Measurements from ENCODE around the gene CYB561D2. TPM values are rescaled to one million over a fixed set of nuclear protein-coding genes. Genes with fewer than 3 reads are reported as not detected.

Gene CYB561D2
- total and polyA plus RNA-seq, 2 donors (not counting 1 experiment from before 2014, with no cell fraction given) = 39.5 to 78.9 TPM

- Histone ChIP-seq H3K36me3 (replicated peaks in 1 of 2; ENCODE audit: control extremely low read depth in 1 of 2, control insufficient read depth in 1 of 2, extremely low read depth in 1 of 2, insufficient read depth in 2 of 2, low read length in 1 of 2) (peaks cover 5 to 28% of the 10 kb centered on the region in 2 experiments), H3K9me3 (ENCODE audit: control extremely low read depth in 1 of 3, control insufficient read depth in 2 of 3, insufficient read depth in 1 of 3, low read length in 2 of 3) (no peaks in the 10 kb centered on the region), H3K4me3 (ENCODE audit: control extremely low read depth in 1 of 5, extremely low read depth in 1 of 5, insufficient read depth in 1 of 5, low read depth in 2 of 5, low read length in 4 of 5) (peak within 1 kb of the TSS; percentile 19 to 93 (median 85)), H3K4me2 (replicated peaks; ENCODE audit: low read depth, low read length, poor library complexity, severe bottlenecking) (peak within 1 kb of the TSS; percentile 94), H3K27me3 (replicated peaks in 1 of 4; ENCODE audit: control extremely low read depth in 1 of 4, control insufficient read depth in 3 of 4, insufficient read depth in 4 of 4, low read length in 3 of 4) (no peaks in the 10 kb centered on the region), H3K79me2 (ENCODE audit: control insufficient read depth, insufficient read depth, low read length) (peaks cover 46% of the 10 kb centered on the region), H3K9ac (ENCODE audit: low read length) (peak within 1 kb of the TSS; percentile 74), H2AFZ (ENCODE audit: insufficient read depth, low read depth, low read length, poor library complexity, severe bottlenecking) (peak within 1 kb of the TSS; percentile 80), H3K27ac (ENCODE audit: low read length in 2 of 2) (peak within 1 kb of the TSS; percentile 60 to 81), H4K20me1 (ENCODE audit: control insufficient read depth, insufficient read depth, low read length, poor library complexity, severe bottlenecking) (peaks cover 49% of the 10 kb centered on the region), H3K4me1 (ENCODE audit: control insufficient read depth in 2 of 2, insufficient read depth in 2 of 2, low read length in 2 of 2) (peaks cover 28 to 40% of the 10 kb centered on the region in 2 donors)
- intact Hi-C loops (cut with micrococcal nuclease) = loop anchor here (1.0 to 2.0 kb wide), 8 partner anchors 8 to 1026 kb away; partner anchors contain the start of genes HEMK1, HYAL3, IFRD2 and MANF
- DNase-seq (peak; percentile 96), ATAC-seq (ENCODE audit: low read depth) (peak; percentile 100)
- Mint-ChIP-seq H3K4me1 (peaks cover 50% of the 10 kb centered on the region), H3K9me3 (ENCODE audit: insufficient read depth) (no peaks in the 10 kb centered on the region), H3K27ac (peak within 1 kb of the TSS; percentile 96), H3K4me3 (peak within 1 kb of the TSS; percentile 99), H3K27me3 (no peaks in the 10 kb centered on the region)
- ChIA-PET POLR2A (interaction anchor here (1.3 to 1.6 kb wide), 3 partner anchors 8 to 22 kb away, joined by 4 to 8 read pairs (median 6); partner anchors contain the start of genes CYB561D2 and NPRL2), CTCF (interaction anchor here (0.9 to 5.2 kb wide), 2 partner anchors 11 to 68 kb away, joined by 3 to 27 read pairs; no protein-coding TSS in a partner anchor)
- 2% methylated on average over 61 of the region's 64 CpGs for WGBS (ENCODE audit: insufficient coverage)
- no peak for TF ChIP-seq CTCF (IDR thresholded peaks at IDR 0.05)
Measured at GRCh38 chr3:50358911-50359759, 8.5 kb downstream of the CYB561D2 start, which contains the start of gene TMEM115. Gene TMEM115, minus strand, starts transcription at chr3:50359521. Its CDS starts 458 bp downstream, at chr3:50359063.

- Histone ChIP-seq H3K27me3 (replicated peaks in 1 of 4; ENCODE audit: control extremely low read depth in 1 of 4, control insufficient read depth in 3 of 4, insufficient read depth in 4 of 4, low read length in 3 of 4) (no peaks in the 10 kb centered on the region), H3K9me3 (ENCODE audit: control extremely low read depth in 1 of 3, control insufficient read depth in 2 of 3, insufficient read depth in 1 of 3, low read length in 2 of 3) (no peaks in the 10 kb centered on the region), H3K36me3 (replicated peaks in 1 of 2; ENCODE audit: control extremely low read depth in 1 of 2, control insufficient read depth in 1 of 2, extremely low read depth in 1 of 2, insufficient read depth in 2 of 2, low read length in 1 of 2) (peaks cover 5 to 22% of the 10 kb centered on the region in 2 experiments), H3K4me2 (replicated peaks; ENCODE audit: low read depth, low read length, poor library complexity, severe bottlenecking) (peak overlapping the region; percentile 94), H3K4me3 (ENCODE audit: control extremely low read depth in 1 of 5, extremely low read depth in 1 of 5, insufficient read depth in 1 of 5, low read depth in 2 of 5, low read length in 4 of 5) (peak overlapping the region in 4 of 5 experiments; percentile 15 to 93 (median 51)), H2AFZ (ENCODE audit: insufficient read depth, low read depth, low read length, poor library complexity, severe bottlenecking) (peak overlapping the region; percentile 80), H4K20me1 (ENCODE audit: control insufficient read depth, insufficient read depth, low read length, poor library complexity, severe bottlenecking) (peaks cover 44% of the 10 kb centered on the region), H3K4me1 (ENCODE audit: control insufficient read depth in 2 of 2, insufficient read depth in 2 of 2, low read length in 2 of 2) (peaks cover 31 to 46% of the 10 kb centered on the region in 2 donors), H3K9ac (ENCODE audit: low read length) (peak overlapping the region; percentile 12), H3K79me2 (ENCODE audit: control insufficient read depth, insufficient read depth, low read length) (peaks cover 46% of the 10 kb centered on the region), H3K27ac (ENCODE audit: low read length in 2 of 2) (peak overlapping the region in 1 of 2 donors; percentile 30)
- H3K9me3 Mint-ChIP-seq (ENCODE audit: insufficient read depth) = no peaks in the 10 kb centered on the region
- DNase-seq = no peak
- ChIA-PET POLR2A (interaction anchor here (1.3 to 1.6 kb wide), 3 partner anchors 9 to 22 kb away, joined by 4 to 8 read pairs (median 6); partner anchors contain the start of genes CYB561D2 and NPRL2), CTCF (interaction anchor here (0.9 to 5.2 kb wide), 2 partner anchors 12 to 68 kb away, joined by 3 to 27 read pairs; no protein-coding TSS in a partner anchor)
- H3K27ac Mint-ChIP-seq = peak overlapping the region; percentile 96
- TF ChIP-seq CTCF (IDR thresholded peaks at IDR 0.05) (no peak), EZH2 (IDR thresholded peaks at IDR 0.05; ENCODE audit: borderline replicate concordance, insufficient read depth, low read depth, low read length, poor library complexity, severe bottlenecking) (no peak)
- ATAC-seq (ENCODE audit: low read depth) = peak; percentile 15
- WGBS (ENCODE audit: insufficient coverage) = 61% methylated on average over 4 of the region's 8 CpGs
- H3K4me1 Mint-ChIP-seq = peaks cover 52% of the 10 kb centered on the region
- no peaks in the 10 kb centered on the region for H3K27me3 Mint-ChIP-seq
- intact Hi-C loops (cut with micrococcal nuclease) = loop anchor here (1.0 to 2.0 kb wide), 8 partner anchors 8 to 1025 kb away; partner anchors contain the start of genes HEMK1, HYAL3, IFRD2 and MANF
- peak overlapping the region; percentile 99 for H3K4me3 Mint-ChIP-seq
Measured at GRCh38 chr3:50359760-50360110, 9.1 kb downstream of the CYB561D2 start.

All from B cell (primary cell).